Kidney (tissue), 14 donors: ENCODE data around the gene HOXC4. TPM values are rescaled to one million over a fixed set of nuclear protein-coding genes. Genes with fewer than 3 reads are reported as not detected.

Source experiments
- DNase-seq, 5 donors: peaks; one replicate each; pipeline ENCODE4 v3.0.0-alpha.2; 2013 to 2020
- FAIRE-seq: peaks from 2 replicates; lab custom pipeline; 2012; peaks lifted over from hg19 to GRCh38; lab: Jason Lieb, UNC
- H3K27ac ChIP-seq, 2 donors: one replicate each; pipeline ENCODE4 v1.7.0; 2013; ENCODE audit warnings: low read depth in 2 of 2, low read length in 2 of 2, inconsistent platforms in 1 of 2
- H3K27me3 ChIP-seq: one replicate; pipeline ENCODE4 v1.7.1; 2013; ENCODE audit warnings: low read length, inconsistent platforms; ENCODE audit not compliant: control insufficient read depth, insufficient read depth
- H3K36me3 ChIP-seq, 3 donors: one replicate each; pipeline versions ENCODE4 v1.7.0 to v1.7.1; 2013; ENCODE audit warnings: low read length in 3 of 3, control low read depth in 1 of 3, inconsistent platforms in 1 of 3; ENCODE audit not compliant: insufficient read depth in 3 of 3, control insufficient read depth in 2 of 3
- H3K4me1 ChIP-seq, 3 donors: one replicate each; pipeline versions ENCODE4 v1.7.0 to v1.7.1; 2013; ENCODE audit warnings: low read length in 3 of 3, inconsistent platforms in 1 of 3, low read depth in 1 of 3; ENCODE audit not compliant: control insufficient read depth in 2 of 3, insufficient read depth in 2 of 3
- H3K4me3 ChIP-seq, 3 donors: one replicate each; pipeline versions ENCODE4 v1.7.0 to v1.8.1; 2013; ENCODE audit warnings: low read length in 3 of 3, control low read depth in 1 of 3, inconsistent platforms in 1 of 3
- H3K9ac ChIP-seq, 3 donors: one replicate each; pipeline versions ENCODE4 v1.7.0 to v1.7.1; 2013; ENCODE audit warnings: low read length in 3 of 3, control low read depth in 1 of 3, inconsistent platforms in 1 of 3
- H3K9me3 ChIP-seq, 3 donors: one replicate each; pipeline versions ENCODE4 v1.7.0 to v1.7.1; 2013; ENCODE audit warnings: low read length in 3 of 3, control low read depth in 1 of 3, inconsistent platforms in 1 of 3; ENCODE audit not compliant: control insufficient read depth in 2 of 3, insufficient read depth in 1 of 3
- CTCF ChIP-seq: IDR thresholded peaks from 3 replicates; pipeline ENCODE4 v1.5.1; 2012; ENCODE audit warnings: mild to moderate bottlenecking, moderate library complexity, borderline replicate concordance; ENCODE audit not compliant: insufficient read depth; ENCODE audit errors: extremely low read depth
- intact Hi-C: fragments of 100-400 bp; cut with DNase I; formaldehyde crosslinking; loops from one replicate; pipeline ENCODE4 v1.11.1; 2022
- polyA plus RNA-seq: library from polyadenylated mRNA; stranded (reverse); fragments of 350-450 nt; fragmentation: Illumina TruSeq; extraction: RNeasy Lipid Tissue Mini Kit (QIAGEN cat#74804); gene quantifications from one replicate; pipeline ENCODE4 v1.2.3, GENCODE V29; 2014; ENCODE audit warnings: low read depth, low replicate concordance; ENCODE audit not compliant: insufficient read depth
- total RNA-seq: library from RNA; stranded (reverse); fragmentation: NEBNext Ultra II Directional; extraction: Animal tissue kit (Norgen Biotek cat#: 25700); gene quantifications from one replicate; pipeline ENCODE4 v1.2.1, GENCODE V29; 2021
- donor health status: control.
- donor health status: control.
- donor health status: control.
- donor health status: control.
- donor health status: control.
- donor health status: DM: yes; HTN: yes; CAD: no.
- donor health status: Normal renal cell carcinoma (clear cell type).

The HOXC4 gene
- total and polyA plus RNA-seq, 2 donors from 2014 or later = 13.9 to 24.5 TPM

DNA sequence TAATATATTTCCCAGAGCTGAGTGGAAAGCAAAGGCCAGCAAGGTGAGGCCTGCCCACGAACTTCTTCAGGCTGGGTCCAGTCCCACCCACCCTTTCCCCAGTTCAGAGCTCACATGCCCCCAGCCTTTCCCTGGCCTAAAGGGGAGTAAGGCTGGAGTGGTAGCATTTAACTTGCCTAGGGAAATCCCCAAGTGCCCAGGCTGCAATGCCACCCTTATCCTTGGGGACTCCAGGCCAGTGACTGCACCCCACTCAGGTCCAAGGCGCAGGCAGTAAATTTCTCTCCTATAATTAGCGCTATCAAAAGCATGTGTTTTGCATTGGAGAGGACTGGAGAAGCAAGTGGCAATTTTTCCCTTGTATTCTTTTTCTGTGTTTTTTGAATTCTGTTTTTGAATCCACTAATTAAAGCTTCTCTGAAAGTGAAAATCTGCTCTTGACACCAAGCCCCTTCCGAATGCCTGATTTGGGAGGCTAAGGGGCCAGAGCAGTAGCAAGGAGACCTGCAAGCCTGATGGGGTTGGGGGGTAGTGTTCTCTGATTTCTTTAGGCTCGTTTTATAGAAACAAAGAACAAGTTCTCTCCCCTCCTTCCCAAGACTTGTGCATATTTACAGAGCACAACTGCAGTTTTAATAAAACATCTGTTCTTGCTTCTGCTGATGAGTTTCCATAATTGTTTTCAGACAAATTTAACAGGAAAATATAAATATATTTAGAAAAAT, 28.9 kb upstream of the HOXC4 start:
- no peaks in the 10 kb centered on the region for H3K9me3 ChIP-seq
- peak overlapping the region in 1 of 3 donors; percentile 51 for H3K9ac ChIP-seq
- peak overlapping the region in 1 of 2 donors; percentile 11 for H3K27ac ChIP-seq
- peaks cover 3% of the 10 kb centered on the region for H3K27me3 ChIP-seq
- DNase-seq (peak in 1 of 5 donors; percentile 44), FAIRE-seq (no peak)
- no peak for TF ChIP-seq CTCF
- H3K36me3 ChIP-seq = peaks cover 0 to 1% (median 0%) of the 10 kb centered on the region in 3 donors
- H3K4me1 ChIP-seq = peaks cover 11 to 15% (median 11%) of the 10 kb centered on the region in 3 donors
- no peak overlapping the region for H3K4me3 ChIP-seq
- intact Hi-C loops = loop anchor here (5.0 kb wide), 1 partner anchor 168 kb away; no protein-coding TSS in a partner anchor

GRCh38 chr12:54025499-54026405, 27.9 kb upstream of the HOXC4 start:
- Histone ChIP-seq H3K27me3 (peaks cover 3% of the 10 kb centered on the region), H3K4me1 (peaks cover 4 to 11% (median 10%) of the 10 kb centered on the region in 3 donors), H3K27ac (peak overlapping the region; percentile 20 to 61), H3K4me3 (no peak overlapping the region), H3K36me3 (peaks cover 0 to 4% (median 0%) of the 10 kb centered on the region in 3 donors), H3K9ac (peak overlapping the region in 1 of 3 donors; percentile 7), H3K9me3 (no peaks in the 10 kb centered on the region)
- DNase-seq (peak in 2 of 5 donors; percentile 86 to 91), FAIRE-seq (no peak)
- intact Hi-C loops = loop anchor here (5.0 kb wide), 1 partner anchor 167 kb away; no protein-coding TSS in a partner anchor
- TF ChIP-seq CTCF = no peak

GRCh38 chr12:54026640-54027441, 26.8 kb upstream of the HOXC4 start:
- no peak overlapping the region for H3K9ac ChIP-seq
- FAIRE-seq = no peak
- DNase-seq = peak in 2 of 5 donors; percentile 35 to 47
- TF ChIP-seq CTCF = no peak
- peak overlapping the region in 1 of 2 donors; percentile 36 for H3K27ac ChIP-seq
- intact Hi-C loops = loop anchor here (5.0 kb wide), 1 partner anchor 165 kb away; no protein-coding TSS in a partner anchor
- no peak overlapping the region for H3K4me3 ChIP-seq
- peaks cover 4 to 11% (median 8%) of the 10 kb centered on the region in 3 donors for H3K4me1 ChIP-seq
- H3K27me3 ChIP-seq = peaks cover 3% of the 10 kb centered on the region
- peaks cover 0 to 4% (median 0%) of the 10 kb centered on the region in 3 donors for H3K36me3 ChIP-seq
- H3K9me3 ChIP-seq = no peaks in the 10 kb centered on the region
